Measurements from ENCODE around the gene CA10.

The CA10 gene

DNA sequence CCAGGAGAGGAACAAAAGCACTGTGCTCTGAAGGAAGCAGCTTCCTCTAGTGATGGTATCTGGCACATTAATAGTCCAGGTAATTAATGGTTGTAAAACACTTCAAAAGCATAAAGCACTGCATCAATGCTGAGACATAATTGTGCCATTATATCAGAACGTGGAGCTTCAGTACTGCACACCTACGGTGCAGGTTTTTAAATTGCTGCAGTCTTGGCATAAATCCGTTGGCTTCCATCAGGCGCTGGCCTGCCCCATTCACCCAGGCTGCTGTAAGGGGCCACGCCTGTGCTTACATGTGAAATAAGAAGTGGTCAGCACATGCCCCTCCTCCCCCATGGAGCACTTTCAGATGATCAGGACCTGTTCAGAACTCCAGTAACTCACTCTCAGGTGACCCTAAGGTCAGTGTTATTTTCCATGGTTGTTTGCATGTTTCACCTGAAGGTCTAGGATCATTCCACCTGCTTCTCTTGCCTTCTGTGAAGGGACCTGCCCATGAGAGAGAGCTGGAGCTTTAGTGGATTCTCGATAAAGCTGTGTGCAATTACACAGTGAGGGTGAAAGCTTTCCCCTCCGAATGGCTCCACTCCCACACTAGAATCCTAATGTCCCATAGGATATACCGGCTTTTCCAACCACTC, 345.3 kb downstream of the CA10 start:
- no peak for DNase-seq

DNA sequence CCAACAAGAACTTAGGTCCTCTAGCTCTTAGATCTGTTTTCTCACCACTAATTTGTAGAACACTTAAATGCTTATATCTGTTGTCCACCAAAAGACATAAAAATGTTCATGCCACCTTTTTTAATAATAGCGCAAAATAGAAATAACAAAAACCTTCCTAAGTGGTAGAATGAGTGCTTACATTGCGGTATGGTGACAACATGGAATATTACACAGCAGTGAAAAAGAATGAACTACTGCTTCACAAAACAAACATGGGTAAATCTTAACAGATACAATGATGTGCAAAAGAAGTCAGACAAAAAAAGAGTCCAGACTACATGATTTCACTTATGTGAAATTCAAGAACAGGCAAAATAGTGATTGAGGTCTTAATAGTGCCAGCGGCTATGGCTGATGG, 351.1 kb downstream of the CA10 start:
- no peak for DNase-seq

DNA sequence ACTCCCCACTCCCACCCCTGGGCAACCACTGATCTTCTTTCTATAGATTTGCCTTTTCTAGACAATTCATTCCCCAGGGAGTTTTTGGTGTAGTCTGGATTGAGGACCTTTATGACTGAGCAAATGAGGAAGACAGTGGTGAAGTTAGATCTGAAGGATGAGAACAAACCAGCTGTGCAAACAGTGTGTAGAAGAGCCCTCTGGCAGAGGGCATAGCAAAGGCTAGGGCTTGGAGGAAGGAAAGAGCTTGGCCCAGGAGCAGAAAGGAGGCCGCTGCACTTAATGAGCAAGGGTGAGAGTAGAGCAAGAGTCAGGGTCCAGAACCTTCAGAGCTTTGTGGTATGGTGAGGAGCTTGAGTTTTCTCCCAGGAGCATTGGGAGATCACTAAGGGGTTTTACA, 352.7 kb downstream of the CA10 start:
- DNase-seq = no peak

DNA sequence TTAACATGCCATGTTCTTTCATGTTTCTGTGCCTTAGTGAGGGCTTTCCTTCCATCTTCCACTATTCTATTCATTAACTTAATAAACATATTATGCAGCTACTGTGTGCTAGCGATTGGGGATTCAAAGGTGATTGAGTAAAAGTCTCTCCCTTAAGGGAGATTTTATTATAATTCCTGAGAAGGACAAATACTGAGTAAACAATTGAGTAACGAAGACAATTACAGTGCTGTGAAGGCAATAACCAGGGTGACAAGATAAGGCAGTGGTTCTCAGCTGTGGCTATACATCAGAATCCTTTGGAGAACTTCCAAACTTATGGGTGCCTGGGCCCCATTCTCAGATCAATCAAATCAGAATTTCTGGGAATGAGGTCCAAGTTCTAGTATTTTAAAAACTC, 353.3 kb downstream of the CA10 start:
- DNase-seq = no peak

DNA sequence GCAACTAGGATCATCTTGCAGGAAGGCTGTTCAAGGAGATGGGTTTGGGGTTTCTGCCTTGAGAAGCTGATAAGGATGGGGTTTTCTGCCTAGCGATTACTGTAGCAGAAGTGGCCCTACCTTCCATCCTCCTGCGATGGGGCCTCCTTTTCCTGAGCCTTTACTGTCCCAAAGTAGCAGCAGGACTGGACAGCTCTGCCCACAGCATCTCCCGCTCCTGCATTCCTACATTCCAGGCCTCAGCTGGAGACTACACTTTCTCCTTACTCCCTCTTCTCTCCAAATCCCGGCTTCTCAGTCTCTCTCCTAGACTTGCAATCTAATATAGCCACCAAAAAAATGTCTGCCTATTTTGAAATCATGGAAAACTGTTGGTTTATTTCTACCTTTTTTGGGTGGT, 355.4 kb downstream of the CA10 start:
- DNase-seq = no peak

DNA sequence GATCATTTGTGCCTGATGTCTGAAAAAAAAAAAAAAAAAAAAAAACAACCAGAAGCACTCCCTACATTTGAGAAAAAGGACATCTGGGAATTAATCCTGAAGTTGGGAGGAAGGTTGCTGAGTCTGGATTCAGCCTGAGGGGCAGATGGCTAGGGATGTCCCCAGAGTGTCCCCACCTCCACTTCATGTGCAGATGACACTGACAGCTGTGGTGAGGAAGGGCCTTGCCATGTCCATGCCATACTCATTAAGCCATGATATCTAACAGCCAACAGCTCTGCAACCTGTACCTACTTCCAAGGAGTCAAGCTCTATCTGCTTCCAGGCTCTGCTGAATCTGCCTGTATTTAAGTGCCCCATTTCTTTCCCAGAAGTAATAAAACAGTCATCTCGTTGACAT, 356.0 kb downstream of the CA10 start:
- DNase-seq = no peak

DNA sequence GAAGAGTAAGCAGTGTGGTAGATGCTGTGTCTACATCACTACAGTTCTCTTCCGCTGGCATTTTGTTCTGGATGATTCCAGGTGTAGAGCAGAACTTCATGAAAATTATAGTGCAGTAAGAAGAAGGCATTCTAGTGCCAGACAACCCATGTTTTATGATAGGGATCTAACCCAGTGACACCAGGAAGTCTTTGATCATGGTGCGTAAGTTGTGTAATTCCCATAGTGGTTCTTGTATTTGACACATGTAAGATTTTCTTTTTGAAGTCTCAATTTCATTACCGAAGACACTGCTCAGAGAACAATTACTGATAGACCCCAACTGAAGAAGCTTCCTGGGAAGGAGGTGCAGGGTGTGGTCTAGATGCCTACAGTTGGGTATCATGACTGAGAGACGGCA, 356.9 kb downstream of the CA10 start:
- DNase-seq = no peak

DNA sequence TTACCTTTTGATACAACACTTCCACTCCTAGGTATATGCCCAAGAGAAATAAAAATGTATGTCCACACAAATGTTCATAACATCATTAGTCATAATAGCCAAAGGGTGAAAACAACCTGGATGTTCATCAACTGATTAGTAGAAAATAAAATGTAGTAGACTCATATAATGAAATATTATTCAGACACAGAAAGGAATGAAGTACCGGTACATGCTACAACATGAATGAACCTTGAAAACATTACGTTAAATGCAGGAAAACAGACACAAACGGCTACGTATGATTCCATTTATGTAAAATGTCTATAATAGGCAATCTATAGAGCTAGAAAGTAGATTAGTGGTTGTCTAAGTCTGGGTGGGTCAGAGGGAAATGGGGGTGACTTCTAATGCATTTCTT, 358.5 kb downstream of the CA10 start:
- DNase-seq = no peak

DNA sequence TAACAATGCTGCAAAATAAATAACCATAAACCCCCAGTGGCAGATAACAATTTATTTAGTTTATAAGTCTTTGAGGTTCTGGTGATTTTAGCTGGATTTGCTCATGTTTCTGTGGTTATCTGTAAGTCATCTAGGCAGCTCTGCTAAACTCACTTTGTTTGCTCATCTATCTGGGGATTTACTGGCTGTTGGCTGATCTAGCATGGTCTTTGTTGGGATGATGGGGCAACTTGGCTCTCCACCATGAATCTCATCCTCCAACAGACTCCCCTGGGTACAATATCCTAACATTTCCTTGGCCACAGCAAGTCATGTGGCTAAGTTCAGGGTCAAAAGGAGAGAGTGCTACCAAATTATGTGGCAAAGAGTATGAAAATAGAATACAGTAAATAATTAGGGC, 359.3 kb downstream of the CA10 start:
- no peak for DNase-seq

DNA sequence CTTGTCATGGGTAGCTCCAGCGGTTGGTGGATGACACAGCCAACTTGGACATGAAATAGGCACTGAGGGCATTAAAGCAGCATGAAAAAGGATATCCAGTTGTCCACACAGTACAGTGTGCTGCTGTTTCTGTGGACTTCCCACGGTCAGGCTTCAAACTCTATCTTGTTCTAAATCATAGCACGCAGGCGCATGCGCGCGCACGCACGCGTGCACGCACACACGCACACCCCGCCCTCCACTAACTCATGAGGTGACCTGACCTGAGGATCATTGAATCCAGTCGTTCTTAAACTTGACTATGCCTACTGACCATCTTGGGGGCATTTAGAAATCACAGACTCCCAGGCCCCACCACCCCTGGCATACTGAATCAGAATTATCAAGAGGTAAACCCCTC, 361.4 kb downstream of the CA10 start:
- no peak for DNase-seq

DNA sequence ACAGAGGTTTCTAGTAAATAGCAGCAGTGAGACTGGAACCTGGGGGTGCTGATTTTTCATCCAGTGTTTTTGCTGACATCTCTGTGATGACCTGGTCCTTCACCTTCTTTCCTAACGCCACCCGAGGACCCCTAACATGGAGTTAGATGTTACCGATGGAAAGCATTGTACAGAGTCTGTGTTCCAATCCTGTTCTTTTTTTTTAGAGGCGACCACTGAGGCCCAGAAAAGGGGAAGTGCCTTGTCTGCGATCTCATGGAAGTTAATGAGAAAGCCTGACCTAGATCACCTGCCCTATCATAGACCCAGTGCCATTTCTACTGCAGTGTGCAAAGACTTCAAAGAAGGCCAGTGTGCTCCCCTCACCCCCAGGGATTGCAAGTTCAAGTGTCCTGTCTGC, 362.5 kb downstream of the CA10 start:
- no peak for DNase-seq

DNA sequence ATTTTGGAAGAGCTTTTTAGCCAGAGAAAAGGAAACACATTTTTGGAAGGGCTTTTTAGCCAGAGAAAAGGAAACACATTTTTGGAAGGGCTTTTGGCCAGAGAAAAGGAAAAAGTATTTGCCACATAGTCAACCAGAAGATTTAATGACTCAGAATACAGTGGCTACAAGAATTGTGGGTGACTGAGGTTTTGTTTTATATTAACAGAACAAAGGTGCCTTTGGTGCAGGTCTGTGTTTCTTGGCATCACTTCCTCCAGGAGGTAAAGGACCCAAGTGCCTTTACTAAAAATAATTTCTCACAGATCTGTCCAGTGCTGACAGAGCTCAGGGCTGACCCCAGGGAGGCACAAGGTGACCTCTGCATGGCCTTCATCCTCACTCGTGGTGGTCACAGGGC, 363.1 kb downstream of the CA10 start:
- DNase-seq = no peak

DNA sequence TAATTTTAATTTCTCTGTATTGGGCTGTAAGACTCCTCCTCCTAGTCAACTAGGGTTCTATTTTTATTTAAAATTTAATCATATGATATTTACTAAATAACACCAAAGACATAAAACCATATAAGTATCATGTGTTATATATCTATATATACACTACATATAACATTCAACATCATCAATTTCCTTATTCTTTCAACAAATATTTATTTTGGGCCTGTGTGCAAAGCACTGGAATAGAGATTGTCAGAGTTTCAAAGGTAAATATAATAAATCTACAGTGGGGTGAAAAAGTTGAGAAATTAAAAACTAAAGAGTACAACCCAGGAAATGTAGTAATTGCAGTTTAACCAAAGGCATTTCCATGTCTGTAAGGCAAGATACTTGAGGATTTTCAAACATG, 364.0 kb downstream of the CA10 start:
- no peak for DNase-seq

DNA sequence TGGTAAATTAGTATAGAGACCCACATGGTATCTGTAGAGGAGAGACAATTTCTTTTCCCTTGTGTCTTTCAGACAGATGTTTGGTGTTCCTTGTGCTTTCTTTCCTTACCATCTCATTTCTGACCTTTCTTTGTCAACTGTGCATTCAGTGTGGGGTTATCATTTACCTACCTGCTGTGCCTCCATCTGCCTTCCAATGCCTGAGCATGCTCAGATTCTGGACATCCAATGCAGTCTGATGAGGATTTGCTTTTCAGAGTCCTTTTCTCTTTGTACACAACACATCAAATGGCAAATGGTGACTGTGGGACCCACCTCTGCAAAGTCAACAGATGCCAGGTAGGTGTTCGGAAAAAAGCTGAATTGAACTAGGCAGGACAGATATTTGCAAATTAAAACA, 364.8 kb downstream of the CA10 start:
- no peak for DNase-seq

DNA sequence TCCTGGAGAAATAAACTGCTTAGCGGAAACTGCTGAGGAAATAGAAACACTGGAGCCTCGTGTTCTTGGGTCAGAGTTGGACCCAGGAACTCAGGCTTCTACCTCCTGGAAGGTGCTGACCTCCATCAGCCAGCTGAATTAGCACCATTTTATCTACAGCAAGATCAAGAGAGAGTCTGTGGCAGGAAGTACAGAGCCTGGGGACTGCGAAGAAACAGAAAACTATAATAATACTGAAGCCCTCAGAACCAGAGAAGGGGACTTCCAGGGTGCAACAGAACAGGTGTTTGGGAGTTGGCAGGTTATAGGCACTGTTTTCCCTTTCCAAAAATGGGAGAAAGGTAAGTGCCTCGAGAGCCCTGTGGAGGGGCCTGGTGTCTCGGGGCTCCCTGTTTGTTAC, 379.7 kb downstream of the CA10 start:
- no peak for DNase-seq

DNA sequence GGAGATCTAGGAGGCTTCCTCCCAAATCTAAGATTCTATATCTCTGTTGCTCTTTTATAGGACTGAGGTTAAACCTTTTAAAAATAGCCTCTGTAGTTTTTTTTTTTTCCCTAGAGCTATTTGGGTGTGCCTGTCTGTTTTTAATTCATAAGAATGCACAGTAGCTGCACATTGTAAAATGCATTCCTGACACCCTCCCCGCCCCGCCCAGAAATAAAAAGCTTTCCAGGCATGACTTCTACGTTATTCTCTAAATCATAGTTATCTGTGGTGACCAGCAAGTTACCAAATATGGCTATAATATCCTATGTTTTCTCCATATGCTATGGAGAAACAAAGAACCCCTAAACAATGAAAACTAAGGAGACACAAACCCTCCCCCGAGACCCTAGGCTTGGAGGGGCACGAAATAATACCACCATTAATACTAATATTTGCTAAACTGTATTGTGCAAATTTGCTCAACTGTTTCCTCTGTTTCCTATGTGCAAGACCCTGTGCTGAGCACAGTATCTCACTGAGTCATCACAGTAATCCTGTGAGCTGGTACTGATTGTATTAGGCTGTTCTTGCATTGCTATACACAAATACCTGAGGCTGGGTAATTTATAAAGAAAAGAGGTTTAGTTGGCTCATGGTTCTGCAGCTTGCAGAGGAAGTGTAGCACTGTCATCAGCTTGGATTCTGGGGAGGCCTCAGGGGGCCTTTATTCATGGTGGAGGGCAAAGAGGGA, 388.3 kb downstream of the CA10 start:
- DNase-seq = no peak

DNA sequence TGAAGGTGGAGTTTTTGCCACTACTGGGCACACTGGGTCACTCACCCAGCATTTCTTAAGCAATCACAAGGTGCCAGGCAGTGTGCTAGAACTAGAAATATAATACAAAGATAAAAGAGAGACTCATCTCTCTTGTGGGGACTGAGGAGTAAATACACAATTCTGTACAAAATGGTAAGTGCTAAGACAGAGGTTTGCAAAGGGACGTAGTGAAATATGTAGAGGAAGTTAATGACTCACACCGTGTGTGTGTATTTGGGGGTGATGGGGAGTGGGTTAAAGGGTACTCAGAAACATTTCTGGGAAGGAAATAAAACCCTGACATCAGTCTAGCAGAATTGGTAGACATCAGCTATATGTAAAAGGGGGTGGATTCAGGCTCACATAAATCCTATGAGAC, 389.3 kb downstream of the CA10 start:
- DNase-seq = no peak

DNA sequence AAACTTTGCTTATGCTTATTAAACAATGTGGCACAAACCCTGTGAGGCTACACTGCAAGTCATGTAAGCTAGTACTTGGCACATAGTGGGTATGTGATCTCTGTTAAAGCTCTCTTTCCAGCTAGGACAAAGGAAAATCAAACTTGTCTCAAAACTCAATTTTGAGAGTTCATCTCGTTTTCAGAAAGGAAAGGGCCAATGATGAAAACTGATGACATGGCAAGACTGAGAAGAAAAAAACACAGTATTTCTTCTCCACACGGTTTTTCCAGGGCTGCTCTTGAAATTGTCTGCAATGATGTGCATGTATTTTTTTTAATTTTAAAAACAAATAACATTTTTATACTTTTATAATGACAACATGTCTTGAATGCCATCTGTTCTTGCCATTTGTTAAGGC, 389.8 kb downstream of the CA10 start:
- DNase-seq = no peak

DNA sequence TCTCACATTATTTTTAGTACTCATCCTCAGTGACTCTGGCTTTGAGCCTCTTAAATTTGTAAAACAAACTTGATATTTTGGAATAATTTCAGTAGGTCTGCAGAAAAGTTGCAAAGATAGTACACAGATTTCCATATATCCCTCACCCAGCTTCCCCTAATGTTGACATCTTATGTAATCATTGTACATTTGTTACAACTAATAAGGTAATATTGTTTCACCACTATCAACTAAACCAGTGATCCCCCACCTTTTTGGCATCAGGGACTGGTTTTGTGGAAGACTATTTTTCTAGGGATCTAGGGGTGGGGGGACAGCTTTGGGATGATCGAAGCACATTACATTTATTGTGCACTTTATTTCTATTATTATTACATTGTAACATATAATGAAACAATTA, 391.2 kb downstream of the CA10 start:
- no peak for DNase-seq

DNA sequence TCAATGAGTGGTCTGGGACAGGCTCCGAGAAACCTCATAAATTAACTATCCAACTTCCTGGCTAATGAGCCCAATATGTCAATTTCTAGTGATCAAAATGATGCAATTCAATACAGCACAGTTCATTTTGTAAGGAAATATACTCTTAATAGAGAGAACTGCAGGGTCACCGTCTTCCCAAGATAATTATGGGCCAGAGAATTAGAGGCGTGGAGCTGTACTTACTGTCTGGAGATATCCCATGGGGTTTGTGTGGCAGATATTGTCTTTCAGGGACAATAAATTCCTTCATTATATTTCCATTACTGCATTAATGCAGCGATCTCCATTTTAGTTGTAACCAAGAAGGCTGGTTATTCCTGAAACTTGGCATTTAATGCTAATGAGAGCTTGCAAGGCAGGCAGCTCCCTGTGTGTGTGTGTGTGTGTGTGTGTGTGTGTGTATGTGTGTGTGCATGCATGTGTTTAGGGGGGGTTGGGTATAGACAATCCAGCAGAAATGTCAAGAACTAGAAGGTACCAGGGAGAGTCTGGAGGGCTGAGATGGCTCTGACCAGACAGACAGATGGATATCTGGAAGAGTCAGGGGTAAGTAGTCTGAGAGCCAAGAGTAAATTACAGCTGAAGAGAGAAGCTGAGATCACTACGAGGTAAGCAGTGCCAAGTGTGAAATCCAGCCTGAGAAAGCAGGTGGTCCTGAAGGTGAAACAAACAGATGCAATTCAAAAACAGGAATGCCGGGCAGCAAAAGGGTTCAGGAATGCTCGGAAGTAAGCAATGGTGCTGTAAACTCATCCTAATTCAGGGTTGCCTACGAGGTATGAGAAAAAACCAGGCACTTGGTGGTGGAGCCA, 393.0 kb downstream of the CA10 start:
- no peak for DNase-seq

DNA sequence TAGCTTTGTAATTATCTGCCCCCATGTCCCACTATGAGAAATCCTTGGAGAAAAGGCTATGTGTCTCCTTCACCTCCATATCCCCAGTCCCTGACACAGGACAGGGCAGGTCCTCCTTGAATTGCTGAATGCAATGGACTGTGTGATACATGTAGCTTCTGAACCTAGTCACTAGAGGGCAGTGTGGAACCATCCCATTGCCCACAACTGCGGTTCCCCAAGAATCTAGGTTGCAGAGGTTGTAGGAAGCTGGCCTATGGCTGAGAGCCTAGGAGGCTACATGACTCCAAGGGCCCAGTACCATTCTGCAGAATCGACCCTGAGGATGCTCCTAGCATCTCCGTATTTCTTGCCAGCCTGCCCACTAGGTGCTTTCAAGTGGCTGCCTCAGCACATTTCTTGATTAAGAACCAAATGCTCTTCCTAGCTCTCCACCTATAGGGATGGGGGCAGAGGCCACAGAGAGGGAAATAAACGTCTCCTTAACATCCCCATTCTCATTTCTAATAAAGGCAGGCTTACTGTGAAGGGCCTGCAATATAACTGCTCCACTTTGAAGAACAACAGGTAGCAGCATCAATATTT, 394.0 kb downstream of the CA10 start:
- DNase-seq = peak; percentile 31

DNA sequence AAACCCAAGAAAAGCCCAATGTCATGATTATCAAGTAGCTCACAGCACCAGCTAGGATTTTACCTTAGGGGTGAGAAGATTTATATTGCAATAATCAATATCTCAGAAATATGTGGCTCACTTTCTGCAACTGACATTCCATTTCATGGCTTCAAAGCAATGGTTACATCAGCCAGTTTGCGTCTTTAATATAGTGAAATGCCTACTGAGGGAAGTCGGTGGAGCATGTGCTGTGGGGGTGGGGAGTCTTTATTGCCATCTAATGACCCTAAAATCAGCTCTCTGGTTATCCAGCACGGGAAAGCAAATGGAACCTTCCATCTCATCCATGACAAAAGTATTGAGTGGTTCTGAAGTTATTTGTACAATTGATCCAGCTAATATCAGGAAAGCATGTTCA, 395.5 kb downstream of the CA10 start:
- no peak for DNase-seq

DNA sequence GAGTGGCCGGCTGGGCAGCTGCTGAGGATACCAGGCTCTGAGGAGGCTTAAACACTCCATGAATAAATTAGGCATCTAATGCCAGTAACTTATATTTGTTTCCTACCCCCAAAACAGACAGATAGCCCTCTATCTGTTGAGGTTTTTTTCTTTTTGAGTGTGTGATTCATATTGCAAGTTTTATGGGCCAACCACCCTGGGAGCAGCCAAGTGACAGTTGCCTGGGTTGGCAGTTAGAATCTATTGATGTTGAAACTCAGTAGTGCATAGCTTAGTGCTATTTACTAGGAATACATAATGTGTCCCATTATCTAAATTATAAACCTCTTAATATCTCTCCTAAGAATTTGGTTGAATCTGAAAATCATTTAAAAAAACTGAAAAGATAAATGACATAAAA, 397.4 kb downstream of the CA10 start:
- no peak for DNase-seq

DNA sequence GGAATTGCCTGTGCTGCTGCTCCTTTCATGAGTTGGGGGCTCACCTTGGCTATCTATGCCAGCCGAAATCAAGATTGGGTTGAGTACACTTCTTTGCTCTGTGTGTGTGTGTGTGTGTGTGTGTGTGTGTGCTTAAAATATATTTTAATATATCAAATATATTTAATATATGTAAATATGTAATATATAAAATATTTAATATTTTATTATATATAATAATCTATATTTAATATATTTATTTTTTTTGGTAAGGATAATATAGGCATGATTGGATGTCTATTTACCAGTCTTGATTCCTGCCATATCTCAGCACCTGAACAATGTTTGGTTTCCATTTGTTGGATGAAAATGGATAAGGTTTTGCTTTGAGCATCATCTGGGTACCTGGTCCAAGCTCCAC, 399.3 kb downstream of the CA10 start:
- DNase-seq = no peak

Measured in stimulated activated CD4-positive, alpha-beta T cell treated with anti-CD3 and anti-CD28 coated beads, Interleukin-1b, Interleukin-23, amount 100 ng/mL, for 48 hours (primary cell).